ENCODE measurements around the gene SPPL2B.

The SPPL2B gene

DNA sequence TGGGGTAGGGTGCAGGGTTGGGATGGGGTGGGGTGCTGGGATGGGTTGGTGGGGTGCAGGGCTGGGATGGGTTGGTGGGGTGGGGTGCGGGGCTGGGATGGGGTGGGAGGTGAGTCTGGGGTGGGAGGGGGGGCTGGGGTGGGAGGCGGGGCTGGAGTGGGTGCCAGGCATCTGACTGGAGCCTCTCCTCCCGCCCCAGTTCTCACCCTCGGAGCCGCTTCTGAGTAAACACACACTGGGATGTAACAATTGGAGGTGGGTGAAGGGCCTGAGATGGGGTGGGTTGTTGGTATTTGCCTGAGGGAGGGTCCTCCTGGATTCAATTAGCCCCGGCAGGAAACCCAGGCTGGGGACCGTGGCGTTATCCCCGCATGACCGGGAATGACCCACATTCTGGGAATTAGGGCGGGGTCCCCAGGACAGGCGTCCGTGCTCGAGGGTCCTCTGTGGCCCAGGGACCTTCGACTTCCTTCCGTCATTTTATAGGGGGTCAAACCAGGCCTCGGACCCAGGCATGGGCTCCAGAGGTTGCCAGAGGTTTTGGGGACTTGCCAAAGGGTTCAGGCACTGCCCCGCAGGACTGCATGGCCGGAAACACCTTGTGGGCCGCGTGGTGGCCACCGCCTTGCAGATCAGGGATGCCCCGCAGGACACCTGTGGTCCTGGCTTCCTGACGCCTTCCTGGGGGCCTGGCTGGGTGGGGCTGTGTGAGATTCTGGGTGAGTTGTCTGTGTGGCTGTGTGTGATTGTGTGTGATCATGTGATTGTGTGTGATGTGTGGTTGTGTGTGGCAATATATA, 33.0 kb downstream of the SPPL2B start:
- no peaks in the 10 kb centered on the region for H3K9me3 Mint-ChIP-seq
- no peak overlapping the region for H3K27ac Mint-ChIP-seq
- no peak overlapping the region for H3K4me3 Mint-ChIP-seq
- H3K36me3 Mint-ChIP-seq, result no peaks in the 10 kb centered on the region
- H3K27me3 Mint-ChIP-seq, result peaks cover 9% of the 10 kb centered on the region
- peaks cover 5% of the 10 kb centered on the region for H3K4me1 Mint-ChIP-seq

DNA sequence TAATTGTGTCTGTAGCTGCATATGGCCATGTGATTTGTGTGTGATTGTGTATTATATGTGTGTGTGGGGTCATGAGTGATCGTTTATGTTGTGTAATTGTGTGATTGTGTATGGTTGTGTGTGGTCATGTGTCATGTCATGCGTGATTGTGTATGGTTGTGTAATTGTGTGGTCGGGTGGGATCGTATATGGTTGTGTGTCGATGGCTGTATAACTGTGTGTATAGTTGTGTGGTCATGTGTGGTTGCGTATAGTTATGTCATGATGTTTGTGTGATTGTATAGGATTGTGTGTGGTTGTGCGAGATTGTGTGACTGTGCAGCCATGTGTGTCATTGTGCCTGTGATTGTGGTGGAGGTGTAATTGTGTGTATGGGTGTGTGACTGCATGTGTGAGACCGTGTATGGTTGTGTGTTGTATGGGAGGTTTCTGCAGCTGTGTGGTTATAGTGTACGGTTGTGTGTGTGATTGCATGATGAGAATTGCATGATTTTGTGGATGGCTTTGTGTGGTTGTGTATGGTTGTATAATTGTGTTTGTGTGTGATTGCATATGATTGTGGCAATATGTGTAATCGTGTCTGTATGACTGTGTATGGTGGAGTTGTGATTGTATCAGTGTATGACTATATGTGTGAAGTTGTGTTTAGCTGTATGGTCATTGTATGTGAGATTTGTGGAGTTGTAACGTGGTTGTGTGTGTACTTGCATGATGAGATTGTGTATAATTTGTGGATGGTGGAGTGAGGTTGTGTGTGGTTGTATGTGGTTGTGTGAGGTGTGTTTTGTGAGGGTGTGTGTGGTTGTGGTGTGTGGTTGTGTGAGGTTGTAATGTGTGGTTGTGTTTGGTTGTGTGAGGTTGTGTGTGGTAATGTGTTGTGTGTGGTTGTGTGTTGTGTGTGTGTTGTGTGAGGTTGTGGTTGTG, 33.8 kb downstream of the SPPL2B start:
- Mint-ChIP-seq H3K36me3 (no peaks in the 10 kb centered on the region), H3K4me3 (no peak overlapping the region), H3K9me3 (no peaks in the 10 kb centered on the region), H3K27me3 (peaks cover 9% of the 10 kb centered on the region), H3K4me1 (peaks cover 5% of the 10 kb centered on the region), H3K27ac (no peak overlapping the region)

DNA sequence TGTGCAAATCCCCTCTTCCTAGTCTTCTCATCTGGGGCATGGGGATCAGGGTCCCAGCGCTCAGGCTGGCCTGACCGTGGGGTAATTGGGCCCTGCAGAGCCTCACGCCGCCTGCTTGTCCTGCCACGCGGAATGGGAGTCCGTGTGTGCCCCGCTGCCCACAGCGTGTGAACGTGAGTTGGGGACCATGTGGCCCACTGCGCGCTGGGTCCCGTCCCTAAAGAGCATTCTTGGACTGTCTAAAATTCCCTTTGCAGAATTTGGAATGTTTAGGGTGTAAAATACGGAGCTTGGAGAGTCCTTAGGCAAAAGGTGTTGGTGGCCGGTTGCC, 34.5 kb downstream of the SPPL2B start:
- peaks cover 9% of the 10 kb centered on the region for H3K27me3 Mint-ChIP-seq
- no peaks in the 10 kb centered on the region for H3K9me3 Mint-ChIP-seq
- H3K36me3 Mint-ChIP-seq, result no peaks in the 10 kb centered on the region
- no peak overlapping the region for H3K4me3 Mint-ChIP-seq
- peaks cover 5% of the 10 kb centered on the region for H3K4me1 Mint-ChIP-seq
- no peak overlapping the region for H3K27ac Mint-ChIP-seq

DNA sequence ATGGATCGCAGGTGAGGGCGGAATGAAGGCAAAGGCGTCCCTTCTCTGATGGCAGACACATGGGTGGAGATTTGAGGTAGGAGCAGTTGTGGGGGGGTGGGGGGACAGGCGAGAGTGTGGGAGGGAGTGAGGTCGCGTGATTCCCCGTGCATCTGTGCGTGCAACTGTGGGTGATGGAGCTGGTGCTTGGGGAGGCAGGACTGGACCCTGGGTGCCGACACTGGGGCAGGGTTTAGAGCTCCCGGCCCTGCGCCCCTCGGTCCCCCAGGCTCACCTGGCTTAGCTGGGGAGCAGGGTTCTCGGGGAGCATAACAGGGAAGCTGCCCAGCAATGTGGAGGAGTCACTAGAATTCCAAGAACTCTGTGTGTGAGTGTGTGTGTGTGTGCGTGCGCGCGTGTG, 34.9 kb downstream of the SPPL2B start:
- no peaks in the 10 kb centered on the region for H3K9me3 Mint-ChIP-seq
- peaks cover 5% of the 10 kb centered on the region for H3K4me1 Mint-ChIP-seq
- H3K27me3 Mint-ChIP-seq, result peaks cover 9% of the 10 kb centered on the region
- H3K27ac Mint-ChIP-seq, result no peak overlapping the region
- no peaks in the 10 kb centered on the region for H3K36me3 Mint-ChIP-seq
- no peak overlapping the region for H3K4me3 Mint-ChIP-seq

DNA sequence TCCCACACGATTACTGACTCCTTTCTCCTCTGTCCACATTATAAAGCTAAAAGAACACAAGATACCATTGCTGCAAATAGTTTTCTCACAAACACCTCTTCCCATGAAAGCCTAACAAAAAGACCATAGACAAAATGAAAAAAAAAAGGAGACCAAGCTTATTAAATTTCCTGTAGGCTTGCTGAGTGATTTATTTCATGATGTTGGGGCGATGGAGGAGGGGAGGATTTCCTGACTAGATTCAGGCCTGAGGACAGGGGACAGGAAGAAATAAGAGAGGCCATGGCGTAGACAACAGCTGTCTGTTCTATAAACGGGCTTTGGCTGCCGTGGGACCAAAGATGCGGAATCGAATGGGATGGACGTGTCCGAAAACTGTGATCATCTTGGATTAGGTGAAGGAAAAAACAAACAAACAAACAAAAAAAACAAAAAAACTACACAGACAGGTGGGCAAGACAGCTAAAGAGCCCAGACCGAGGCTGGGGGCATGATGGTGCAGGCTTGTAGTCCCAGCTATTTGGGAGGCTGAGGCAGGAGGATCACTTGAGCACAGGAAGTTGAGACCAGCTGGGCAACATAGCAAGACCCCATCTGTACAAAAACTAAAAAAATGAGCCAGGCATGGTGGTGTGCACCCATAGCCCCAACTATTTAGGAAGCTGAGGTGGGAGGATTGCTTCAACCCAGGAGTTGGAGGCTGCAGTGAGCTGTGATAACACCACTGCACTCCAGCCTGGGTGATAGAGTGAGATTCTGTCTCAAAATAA, 36.9 kb downstream of the SPPL2B start:
- Mint-ChIP-seq H3K9me3 (no peaks in the 10 kb centered on the region), H3K4me3 (no peak overlapping the region), H3K4me1 (peaks cover 4% of the 10 kb centered on the region), H3K27ac (no peak overlapping the region), H3K27me3 (peaks cover 9% of the 10 kb centered on the region), H3K36me3 (no peaks in the 10 kb centered on the region)

DNA sequence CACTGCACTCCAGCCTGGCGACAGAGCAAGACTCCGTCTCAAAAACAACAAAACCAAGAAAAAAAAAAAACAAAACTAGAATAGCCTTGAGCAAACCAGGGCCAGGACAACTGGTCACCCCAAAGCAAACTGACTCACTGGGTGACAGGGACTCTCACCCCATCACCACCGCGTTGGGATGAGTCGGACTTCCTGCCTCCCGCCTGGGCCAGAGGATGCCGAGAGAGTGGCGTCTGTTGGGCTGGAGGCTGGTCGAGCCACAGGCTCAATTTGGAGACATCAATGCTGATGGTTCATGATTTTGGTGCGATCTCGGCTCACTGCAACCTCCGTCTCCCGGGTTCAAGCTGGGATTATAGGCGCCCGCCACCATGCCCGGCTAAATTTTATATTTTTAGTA, 43.2 kb downstream of the SPPL2B start:
- Mint-ChIP-seq H3K27ac (no peak overlapping the region), H3K9me3 (no peaks in the 10 kb centered on the region), H3K4me1 (no peaks in the 10 kb centered on the region)

GRCh38 chr19:2372076-2372612, 43.7 kb downstream of the SPPL2B start:
- no peaks in the 10 kb centered on the region for H3K27me3 Mint-ChIP-seq
- H3K9me3 Mint-ChIP-seq, result no peaks in the 10 kb centered on the region
- no peaks in the 10 kb centered on the region for H3K36me3 Mint-ChIP-seq
- no peaks in the 10 kb centered on the region for H3K4me1 Mint-ChIP-seq
- no peak overlapping the region for H3K4me3 Mint-ChIP-seq
- H3K27ac Mint-ChIP-seq, result no peak overlapping the region

More for the DNA sequence above, 43.2 kb downstream of the SPPL2B start:
- Mint-ChIP-seq H3K27me3 (no peaks in the 10 kb centered on the region), H3K4me3 (no peak overlapping the region), H3K36me3 (no peaks in the 10 kb centered on the region)

DNA sequence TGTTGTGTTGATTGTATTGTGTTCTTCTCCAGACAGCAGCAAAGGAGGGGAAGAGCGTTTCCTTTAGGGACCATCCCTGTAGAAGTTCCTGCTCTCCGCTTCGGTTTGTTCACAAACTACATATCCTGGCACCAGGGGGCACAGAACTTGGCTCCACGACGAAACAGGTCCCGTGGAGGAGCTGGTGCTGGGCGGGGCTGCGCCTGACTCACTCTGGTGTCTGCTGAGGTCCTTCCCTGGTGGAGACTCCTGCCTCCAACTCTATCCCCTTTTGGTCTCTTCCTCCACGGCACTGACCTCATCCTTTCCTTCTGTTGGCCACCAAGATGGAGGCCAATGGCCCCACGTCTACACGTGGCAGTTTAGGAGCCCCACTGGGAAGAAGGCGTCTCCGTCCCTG, 46.3 kb downstream of the SPPL2B start:
- Mint-ChIP-seq H3K4me3 (no peak overlapping the region), H3K4me1 (no peaks in the 10 kb centered on the region), H3K27me3 (no peaks in the 10 kb centered on the region), H3K27ac (no peak overlapping the region), H3K9me3 (no peaks in the 10 kb centered on the region), H3K36me3 (peaks cover 4% of the 10 kb centered on the region)

- Mint-ChIP-seq H3K27ac (peak overlapping the region; percentile 55), H3K4me3 (no peak overlapping the region), H3K4me1 (no peaks in the 10 kb centered on the region), H3K27me3 (no peaks in the 10 kb centered on the region), H3K9me3 (no peaks in the 10 kb centered on the region), H3K36me3 (peaks cover 4% of the 10 kb centered on the region)
These were observed 47.1 kb downstream of the SPPL2B start for GRCh38 chr19:2375353-2376121.

DNA sequence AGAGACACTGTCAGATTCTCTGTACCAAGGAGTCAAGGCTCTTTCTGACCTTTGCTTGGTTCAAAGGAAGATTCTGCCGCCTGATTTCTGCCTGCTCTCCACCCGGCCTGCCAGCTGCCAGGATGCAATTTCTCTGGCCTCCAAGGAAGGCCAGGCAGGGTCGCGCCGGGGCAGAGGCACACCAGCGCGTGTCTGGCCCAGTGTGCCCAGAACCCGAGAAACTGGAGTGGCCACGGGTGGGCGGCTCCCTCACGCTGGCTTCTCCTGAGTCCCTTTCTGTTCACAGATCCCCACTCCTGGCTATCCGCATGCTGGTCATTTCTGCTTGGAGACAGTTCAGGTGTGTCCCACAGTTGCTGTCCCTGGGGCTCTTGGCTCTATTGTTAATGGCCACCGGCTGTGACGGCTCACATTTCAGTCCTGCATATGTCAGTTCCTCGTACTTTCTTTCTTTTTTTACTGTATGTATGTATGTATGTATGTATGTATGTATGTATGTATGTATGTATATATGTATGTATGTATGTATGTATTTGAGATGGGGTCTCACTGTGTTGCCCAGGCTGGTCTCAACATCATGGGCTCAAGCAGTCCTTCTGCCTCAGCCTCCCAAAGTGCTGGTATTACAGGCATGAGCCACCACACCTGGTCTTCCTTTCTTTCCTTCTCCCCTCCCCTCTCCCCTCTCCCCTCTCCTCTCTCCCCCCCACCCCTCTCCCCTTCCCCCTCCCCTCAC, 48.5 kb downstream of the SPPL2B start:
- Mint-ChIP-seq H3K4me1 (no peaks in the 10 kb centered on the region), H3K27me3 (no peaks in the 10 kb centered on the region)

GRCh38 chr19:2380567-2380966, 52.1 kb downstream of the SPPL2B start:
- Mint-ChIP-seq H3K36me3 (peaks cover 4% of the 10 kb centered on the region), H3K27me3 (no peaks in the 10 kb centered on the region), H3K9me3 (no peaks in the 10 kb centered on the region), H3K27ac (no peak overlapping the region), H3K4me3 (no peak overlapping the region), H3K4me1 (no peaks in the 10 kb centered on the region)

More for the DNA sequence above, 48.5 kb downstream of the SPPL2B start:
- Mint-ChIP-seq H3K9me3 (no peaks in the 10 kb centered on the region), H3K36me3 (peaks cover 4% of the 10 kb centered on the region), H3K27ac (no peak overlapping the region), H3K4me3 (no peak overlapping the region)

DNA sequence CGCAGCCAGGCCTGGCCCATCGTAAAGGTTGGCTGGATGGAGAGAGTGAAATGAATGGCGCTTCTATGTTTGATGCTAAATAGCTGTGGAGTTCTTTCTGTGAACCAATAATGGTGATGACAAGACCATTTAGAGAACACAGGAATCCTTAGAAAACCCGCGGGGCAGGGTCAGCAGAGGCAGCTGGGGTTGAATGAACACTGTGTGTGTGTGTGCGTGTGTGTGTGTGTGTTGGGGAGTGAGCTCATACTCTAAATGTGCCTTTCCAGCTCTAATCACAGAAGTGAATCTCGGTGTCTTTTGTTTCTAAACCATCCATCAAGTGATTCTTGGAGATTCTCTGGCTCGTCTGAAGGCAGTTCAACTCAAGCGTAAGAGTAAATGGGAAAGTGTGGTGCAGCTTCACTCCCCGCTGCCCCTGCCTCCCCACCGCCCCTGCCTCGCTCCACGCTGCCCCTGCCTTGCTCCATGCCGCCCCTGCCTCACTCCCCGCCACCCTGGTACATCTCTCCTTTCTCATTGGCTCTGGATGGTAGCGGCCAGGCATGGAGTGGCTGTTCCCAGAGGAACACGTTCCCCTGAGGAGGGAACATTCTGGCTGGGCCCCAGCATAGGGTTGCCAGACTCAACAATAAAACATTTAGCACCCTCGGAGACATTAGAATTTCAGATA, 52.8 kb downstream of the SPPL2B start:
- Mint-ChIP-seq H3K27me3 (no peaks in the 10 kb centered on the region), H3K27ac (no peak overlapping the region), H3K36me3 (peaks cover 4% of the 10 kb centered on the region), H3K9me3 (no peaks in the 10 kb centered on the region), H3K4me1 (no peaks in the 10 kb centered on the region), H3K4me3 (no peak overlapping the region)

GRCh38 chr19:2382530-2383222, 54.2 kb downstream of the SPPL2B start:
- Mint-ChIP-seq H3K27ac (no peak overlapping the region), H3K9me3 (no peaks in the 10 kb centered on the region), H3K36me3 (peaks cover 4% of the 10 kb centered on the region), H3K4me1 (no peaks in the 10 kb centered on the region), H3K27me3 (no peaks in the 10 kb centered on the region), H3K4me3 (no peak overlapping the region)
